NT2/D1 (cell line): ENCODE data around the gene SOX6.

ENCODE experiments used
- DNase-seq: peaks from one replicate; pipeline ENCODE4 v3.0.0-alpha.2; 2011; ENCODE audit warnings: low read depth, low spot score
- H3K27me3 ChIP-seq: 2 replicates; pipeline ENCODE4 v1.6.0; 2011; ENCODE audit warnings: mild to moderate bottlenecking; ENCODE audit not compliant: insufficient read length, insufficient read depth
- H3K36me3 ChIP-seq: 2 replicates; pipeline ENCODE4 v1.6.1; 2011; ENCODE audit warnings: mild to moderate bottlenecking, low read length, mixed read lengths; ENCODE audit not compliant: insufficient read depth, insufficient read length
- H3K4me1 ChIP-seq: 2 replicates; pipeline ENCODE4 v1.5.1; 2011; ENCODE audit not compliant: insufficient read depth, insufficient read length
- H3K4me3 ChIP-seq: 2 replicates; pipeline ENCODE4 v1.5.1; 2011; ENCODE audit warnings: low read depth; ENCODE audit not compliant: insufficient read length
- H3K9ac ChIP-seq: 2 replicates; pipeline ENCODE4 v1.6.0; 2011; ENCODE audit warnings: low read depth; ENCODE audit not compliant: insufficient read length
- H3K9me3 ChIP-seq: 2 replicates; pipeline ENCODE4 v1.5.1; 2011; ENCODE audit warnings: mild to moderate bottlenecking, low read length; ENCODE audit not compliant: insufficient read depth
- SUZ12 ChIP-seq: IDR thresholded peaks from 2 replicates; pipeline ENCODE4 v1.6.1; 2011; ENCODE audit not compliant: insufficient read length, insufficient read depth; ENCODE audit errors: extremely low read depth
- YY1 ChIP-seq: IDR thresholded peaks from 2 replicates; pipeline ENCODE4 v1.6.1; 2011; ENCODE audit not compliant: insufficient read length, insufficient read depth
- ZNF274 ChIP-seq: IDR thresholded peaks from 2 replicates; pipeline ENCODE4 v1.6.1; 2011; ENCODE audit warnings: mild to moderate bottlenecking, low read depth, low read length

SOX6 gene

GRCh38 chr11:16177688-16178087 is 178.7 kb downstream of the SOX6 start:
- TF ChIP-seq SUZ12 (no peak), ZNF274 (no peak), YY1 (no peak)
- Histone ChIP-seq H3K36me3 (no peaks in the 10 kb centered on the region), H3K4me1 (no peaks in the 10 kb centered on the region), H3K9ac (no peak overlapping the region), H3K27me3 (no peaks in the 10 kb centered on the region), H3K4me3 (no peak overlapping the region), H3K9me3 (no peaks in the 10 kb centered on the region)
- no peak for DNase-seq

GRCh38 chr11:16173798-16174197 is 182.5 kb downstream of the SOX6 start:
- Histone ChIP-seq H3K4me1 (no peaks in the 10 kb centered on the region), H3K9ac (no peak overlapping the region), H3K4me3 (no peak overlapping the region), H3K36me3 (no peaks in the 10 kb centered on the region), H3K27me3 (no peaks in the 10 kb centered on the region), H3K9me3 (no peaks in the 10 kb centered on the region)
- no peak for DNase-seq
- no peak for TF ChIP-seq SUZ12
- TF ChIP-seq YY1 = no peak
- no peak for TF ChIP-seq ZNF274

- no peak for TF ChIP-seq YY1
- no peak for TF ChIP-seq ZNF274
- no peak for TF ChIP-seq SUZ12
- Histone ChIP-seq H3K27me3 (no peaks in the 10 kb centered on the region), H3K9me3 (no peaks in the 10 kb centered on the region), H3K9ac (no peak overlapping the region), H3K36me3 (no peaks in the 10 kb centered on the region), H3K4me3 (no peak overlapping the region), H3K4me1 (no peaks in the 10 kb centered on the region)
- DNase-seq = no peak
Measured at GRCh38 chr11:16171882-16172281, 184.5 kb downstream of the SOX6 start.

GRCh38 chr11:16169956-16170847 is 186.1 kb downstream of the SOX6 start:
- H3K27me3 ChIP-seq = no peaks in the 10 kb centered on the region
- H3K4me3 ChIP-seq = no peak overlapping the region
- no peak for TF ChIP-seq SUZ12
- TF ChIP-seq ZNF274 = no peak
- TF ChIP-seq YY1 = no peak
- H3K9ac ChIP-seq = no peak overlapping the region
- no peaks in the 10 kb centered on the region for H3K36me3 ChIP-seq
- no peaks in the 10 kb centered on the region for H3K9me3 ChIP-seq
- H3K4me1 ChIP-seq = no peaks in the 10 kb centered on the region
- no peak for DNase-seq

- Histone ChIP-seq H3K9me3 (no peaks in the 10 kb centered on the region), H3K9ac (no peak overlapping the region)
Measured at GRCh38 chr11:16169541-16169940, 186.8 kb downstream of the SOX6 start.

GRCh38 chr11:16167706-16168487 is 188.4 kb downstream of the SOX6 start:
- no peak for TF ChIP-seq ZNF274
- TF ChIP-seq YY1 = no peak
- TF ChIP-seq SUZ12 = no peak
- no peaks in the 10 kb centered on the region for H3K9me3 ChIP-seq
- no peaks in the 10 kb centered on the region for H3K27me3 ChIP-seq
- DNase-seq = no peak
- H3K9ac ChIP-seq = no peak overlapping the region
- no peaks in the 10 kb centered on the region for H3K4me1 ChIP-seq
- no peaks in the 10 kb centered on the region for H3K36me3 ChIP-seq
- H3K4me3 ChIP-seq = no peak overlapping the region

More at GRCh38 chr11:16169541-16169940, 186.8 kb downstream of the SOX6 start:
- TF ChIP-seq ZNF274 (no peak), YY1 (no peak), SUZ12 (no peak)
- H3K27me3 ChIP-seq = no peaks in the 10 kb centered on the region
- no peak overlapping the region for H3K4me3 ChIP-seq
- DNase-seq = no peak
- no peaks in the 10 kb centered on the region for H3K36me3 ChIP-seq
- no peaks in the 10 kb centered on the region for H3K4me1 ChIP-seq

- no peak for TF ChIP-seq YY1
- no peak for TF ChIP-seq SUZ12
- TF ChIP-seq ZNF274 = no peak
- no peaks in the 10 kb centered on the region for H3K4me1 ChIP-seq
- no peak overlapping the region for H3K9ac ChIP-seq
- H3K9me3 ChIP-seq = no peaks in the 10 kb centered on the region
- no peak for DNase-seq
- H3K36me3 ChIP-seq = no peaks in the 10 kb centered on the region
- no peaks in the 10 kb centered on the region for H3K27me3 ChIP-seq
- H3K4me3 ChIP-seq = no peak overlapping the region
Measured at GRCh38 chr11:16166571-16166970, 189.8 kb downstream of the SOX6 start.
